Ramos (cell line): ENCODE results near the gene IQCK.

ENCODE experiments used
- in situ Hi-C: fragments of 300-500 bp; cut with MboI; formaldehyde crosslinking; loops from one replicate; pipeline ENCODE4 v1.14.3; 2022; ENCODE audit warnings: low sequenced_read_pairs; ENCODE audit not compliant: unreplicated experiment

Gene IQCK

DNA sequence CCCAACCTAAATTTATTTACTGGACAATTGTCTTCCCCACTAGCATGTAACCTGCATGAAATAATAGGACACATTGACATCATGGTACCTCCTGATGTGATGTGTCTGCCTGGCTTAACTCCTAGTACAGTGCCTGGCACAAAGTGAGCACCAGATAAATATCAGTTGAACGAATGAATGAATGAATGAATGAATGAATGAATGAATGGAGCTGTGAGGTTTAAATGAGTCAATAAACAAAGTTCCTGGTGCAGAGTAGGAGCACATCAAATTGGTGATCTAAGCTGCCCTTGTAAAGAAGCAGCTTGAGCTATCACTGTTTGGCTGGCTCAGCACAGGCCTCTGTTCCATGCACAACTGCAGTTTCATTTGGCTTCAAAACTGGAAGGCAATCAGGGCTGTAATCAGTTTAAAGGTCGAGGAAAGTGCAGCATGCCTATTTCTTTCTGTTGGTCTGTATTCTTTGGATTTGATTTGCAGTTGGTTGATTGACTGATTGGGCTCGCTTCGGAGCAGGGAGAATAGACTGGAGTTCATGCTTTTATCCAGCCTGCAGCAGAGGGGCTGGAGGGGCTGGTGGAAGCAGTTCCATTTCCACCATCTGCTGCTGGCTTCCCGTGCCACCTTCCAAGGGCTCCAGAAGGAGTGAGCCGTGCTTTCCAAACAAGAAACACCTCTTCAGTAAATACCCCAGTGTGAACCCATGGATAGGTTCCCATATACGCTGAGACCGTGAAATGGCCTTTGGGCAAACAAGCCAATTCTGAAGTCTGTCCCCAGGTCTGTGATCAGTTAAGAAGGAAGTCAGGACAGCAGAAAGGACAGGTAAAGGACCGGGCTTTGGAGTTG, 112.0 kb downstream of the IQCK start:
- in situ Hi-C loops, result no loop called here

DNA sequence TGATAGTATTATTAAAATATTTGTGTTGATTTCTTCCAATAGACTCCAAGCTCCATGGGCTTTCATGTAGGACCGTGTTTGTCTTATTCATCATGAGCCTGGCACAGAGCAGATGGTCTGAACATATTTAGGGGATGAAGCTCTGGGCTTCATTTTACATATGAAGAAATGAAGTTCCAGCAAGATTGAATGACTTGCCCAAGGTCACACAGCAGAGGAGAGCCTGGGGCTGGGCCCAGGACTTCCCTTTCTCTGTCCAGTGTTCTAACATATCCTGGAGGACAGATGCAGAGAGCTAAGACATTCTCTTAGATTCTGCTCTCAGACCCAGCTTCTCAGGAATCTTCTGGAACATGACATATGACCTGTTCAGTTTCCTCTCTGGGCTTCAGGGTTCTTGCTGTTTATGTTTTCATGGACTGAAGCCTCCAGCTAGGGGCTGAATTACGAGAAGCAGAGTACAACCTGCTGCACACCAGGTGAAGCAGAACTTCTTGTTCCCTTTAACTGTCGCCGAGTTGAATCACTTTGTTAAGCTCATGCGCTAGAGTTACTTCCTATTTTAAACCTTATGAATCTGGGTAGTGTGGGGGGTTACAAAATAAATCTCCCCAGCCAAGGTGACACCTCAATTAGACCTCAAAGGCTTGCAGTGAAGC, 113.0 kb downstream of the IQCK start:
- in situ Hi-C loops, result no loop called here

DNA sequence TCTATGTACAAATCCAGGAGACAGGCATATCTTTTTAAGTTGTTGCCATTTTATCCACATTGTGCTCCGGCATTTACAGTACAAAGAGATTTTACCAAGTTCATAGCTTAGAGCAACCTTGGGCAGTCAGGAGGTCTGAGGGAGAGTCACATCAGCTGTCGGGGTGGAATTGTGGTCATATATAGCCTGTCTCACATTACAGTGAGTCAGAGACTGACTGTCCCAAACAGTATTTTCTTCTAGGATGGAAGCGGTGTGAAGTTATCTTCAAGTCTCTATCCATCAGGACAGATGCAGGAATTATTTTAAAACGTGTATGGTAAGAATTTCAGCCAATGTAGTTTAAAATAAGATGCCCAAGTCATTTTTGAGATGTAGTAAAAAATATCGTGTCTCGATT, 113.6 kb downstream of the IQCK start:
- in situ Hi-C loops, result no loop called here

DNA sequence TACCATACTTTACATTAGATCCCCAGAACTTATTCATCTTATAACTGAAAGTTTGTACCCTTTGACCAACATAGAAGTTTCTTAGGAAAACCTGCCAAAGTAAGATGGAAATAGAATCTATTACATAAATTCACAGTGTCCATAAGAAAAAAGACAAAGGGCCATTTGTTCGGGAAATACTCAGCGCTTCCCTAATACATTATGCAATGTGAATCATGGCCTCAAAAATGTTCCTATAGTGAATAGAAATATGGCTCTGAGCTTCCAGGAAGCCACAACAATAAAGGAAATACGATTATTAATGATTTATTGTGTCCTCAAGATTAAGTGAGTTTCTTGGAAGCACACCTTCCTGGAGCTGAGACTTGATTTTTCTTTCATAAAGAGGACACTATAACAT, 115.1 kb downstream of the IQCK start:
- in situ Hi-C loops, result no loop called here

DNA sequence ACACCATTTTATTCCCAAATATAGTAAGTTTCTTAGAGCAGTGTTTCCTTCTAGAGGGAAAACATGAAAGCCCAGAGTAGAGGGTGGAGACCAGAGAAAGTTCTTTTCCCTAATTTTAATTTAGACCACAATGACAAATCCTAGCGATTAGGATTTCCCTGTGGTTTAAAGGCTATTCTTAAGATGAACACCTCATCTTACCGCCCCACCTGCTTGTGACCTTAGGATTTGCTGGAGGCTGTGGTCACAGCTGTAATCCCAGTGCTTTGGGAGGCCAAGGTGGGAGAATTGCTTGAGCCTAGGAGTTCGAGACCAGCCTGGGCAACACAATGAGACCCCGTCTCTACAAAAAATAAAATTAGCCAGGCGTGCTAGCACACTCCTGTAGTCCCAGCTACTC, 115.5 kb downstream of the IQCK start:
- in situ Hi-C loops, result no loop called here

DNA sequence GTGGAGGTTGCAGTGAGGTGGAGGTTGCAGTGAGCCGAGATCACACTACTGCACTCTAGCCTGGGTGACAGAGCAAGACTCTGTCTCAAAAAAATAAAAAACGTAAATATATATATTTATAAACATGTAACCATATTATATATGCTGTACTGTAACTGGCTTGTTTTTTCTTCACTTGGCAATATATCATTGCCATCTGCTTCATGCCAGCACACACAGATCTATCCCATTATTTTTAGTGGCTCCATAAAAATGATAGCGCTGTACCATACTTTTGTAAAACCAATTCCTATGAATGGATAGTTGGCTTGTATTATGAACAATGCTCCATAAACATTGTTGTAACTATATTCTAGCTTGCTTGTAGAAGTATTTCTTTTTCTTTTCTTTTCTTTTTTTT, 117.1 kb downstream of the IQCK start:
- in situ Hi-C loops, result no loop called here

DNA sequence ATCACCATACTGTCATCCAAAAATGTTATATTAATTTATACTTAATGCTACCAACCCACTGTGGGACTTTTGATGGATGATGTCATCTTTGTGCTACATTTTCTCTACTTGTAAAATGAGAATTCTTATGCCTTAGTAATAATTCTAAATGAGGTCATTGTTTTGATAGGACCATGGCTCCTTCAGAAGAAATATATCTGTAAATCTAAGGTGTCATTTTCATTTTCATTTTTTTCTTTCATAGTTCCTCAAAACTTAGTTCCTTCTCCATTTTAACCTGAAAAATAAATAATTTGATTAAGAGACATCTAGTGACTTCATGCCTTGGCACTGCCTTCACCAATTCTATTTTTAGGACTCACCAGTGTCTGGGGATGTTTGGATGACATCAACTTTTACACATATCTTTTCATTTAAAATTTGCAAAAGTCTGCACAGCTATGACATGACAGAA, 117.9 kb downstream of the IQCK start:
- in situ Hi-C loops, result no loop called here

DNA sequence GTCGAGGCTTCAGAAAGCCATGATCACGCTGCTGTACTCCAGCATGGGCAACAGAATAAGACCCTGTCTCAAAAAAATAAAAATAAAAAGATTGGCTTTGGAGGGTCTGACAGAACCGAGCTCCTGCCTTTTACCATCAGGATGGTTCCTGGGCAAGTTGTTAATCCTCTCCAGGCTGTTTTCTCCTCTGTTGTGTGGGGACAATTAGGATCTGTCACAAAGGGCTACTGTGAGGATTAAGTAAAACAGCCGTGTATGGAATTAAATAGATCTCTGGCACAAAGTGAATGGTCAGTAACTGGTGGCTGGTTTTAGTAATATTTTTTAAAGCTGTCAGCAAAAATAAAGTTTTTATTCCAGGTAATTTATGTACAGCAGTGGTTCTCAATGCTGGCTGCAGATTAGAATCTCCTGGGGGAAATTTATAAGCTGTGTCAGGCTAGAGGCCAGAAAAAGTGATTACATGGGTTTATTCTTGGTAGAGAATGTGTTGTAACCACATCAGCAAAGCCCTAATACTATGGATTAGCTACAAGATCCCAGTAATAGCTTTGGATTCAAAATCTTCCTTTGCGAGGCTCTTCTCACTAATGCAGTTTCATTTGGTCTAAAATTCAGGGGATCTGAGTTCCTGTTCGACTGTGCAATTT, 119.4 kb downstream of the IQCK start:
- in situ Hi-C loops, result no loop called here

DNA sequence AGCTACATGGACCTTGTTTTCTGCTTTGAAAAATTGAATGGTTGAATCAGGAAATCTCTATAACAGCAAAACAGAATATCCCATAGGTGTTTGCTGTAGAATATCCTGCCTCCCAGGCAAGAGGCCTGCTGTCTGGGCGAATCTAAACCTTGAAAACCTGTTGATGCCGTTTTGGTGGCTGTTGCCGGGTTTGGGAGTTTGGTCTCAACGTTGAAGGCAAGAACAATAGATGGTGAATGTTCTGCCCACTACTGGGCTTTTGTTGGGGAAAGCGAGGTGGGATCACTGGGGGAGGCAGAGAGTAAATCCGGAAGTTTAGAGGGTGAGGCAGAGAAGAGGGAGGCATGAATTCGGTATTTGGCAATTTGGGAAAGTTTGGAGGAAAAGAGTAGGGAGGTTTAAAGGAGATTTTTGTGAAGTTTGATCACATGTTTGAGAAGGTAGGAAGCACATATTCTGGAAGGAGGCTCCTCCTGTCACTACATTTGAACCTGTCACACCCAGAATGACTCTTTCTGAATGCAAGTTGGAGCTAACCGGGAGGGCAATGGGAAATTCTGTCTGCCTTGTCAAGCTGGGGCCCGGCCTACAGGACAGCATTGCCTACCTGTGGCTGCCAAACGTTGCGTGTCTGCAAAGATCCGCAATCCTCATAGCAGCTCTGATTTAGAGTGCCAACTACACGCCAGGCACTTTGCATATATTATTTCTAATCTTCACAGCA, 120.1 kb downstream of the IQCK start:
- in situ Hi-C loops, result no loop called here

DNA sequence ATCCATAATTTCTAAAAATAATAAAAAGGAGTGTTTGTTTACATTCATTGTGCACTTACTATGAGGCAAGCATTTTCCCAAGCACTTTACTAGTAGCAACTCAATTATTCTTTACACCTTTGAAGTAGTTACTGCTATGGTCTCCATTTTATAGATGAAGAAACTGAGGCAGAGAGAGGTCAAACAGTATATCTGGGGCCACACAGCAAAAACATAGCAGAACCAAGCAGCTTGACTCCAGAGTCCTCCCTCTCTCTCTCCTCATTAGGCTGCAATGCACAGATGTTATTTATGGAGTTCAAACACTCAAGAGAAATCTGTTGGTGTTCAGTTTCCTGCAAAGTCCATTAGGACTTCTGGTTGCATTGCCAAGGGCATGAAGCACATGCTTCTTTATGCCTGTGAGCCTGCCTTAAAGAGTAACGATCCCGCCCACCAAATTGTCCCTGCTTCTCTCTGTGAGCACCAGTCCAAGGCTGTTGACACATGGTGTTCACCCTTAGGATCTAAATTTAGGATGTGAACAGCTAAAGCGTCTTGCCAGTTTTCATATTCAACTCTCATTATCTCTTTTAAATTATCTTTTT, 122.5 kb downstream of the IQCK start:
- in situ Hi-C loops, result no loop called here

DNA sequence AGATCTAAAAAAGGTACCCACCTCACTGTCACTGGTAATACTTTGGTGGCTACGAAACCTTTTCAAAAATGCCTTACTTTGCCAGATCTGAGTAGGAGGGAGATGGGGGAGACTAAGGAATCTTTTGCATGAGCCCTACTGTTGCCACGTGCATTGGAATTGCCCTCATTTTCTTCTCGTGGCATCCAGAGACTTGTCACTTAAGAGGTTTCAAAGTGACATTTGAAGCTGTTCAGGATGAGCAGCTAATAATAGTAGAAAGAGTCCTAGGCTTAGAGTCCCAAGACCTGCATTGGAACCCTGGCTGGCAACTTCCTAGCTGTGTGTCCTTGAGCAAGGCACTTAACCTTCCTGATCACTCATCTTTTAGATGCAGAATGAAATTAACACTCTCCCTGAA, 123.1 kb downstream of the IQCK start:
- in situ Hi-C loops, result no loop called here

DNA sequence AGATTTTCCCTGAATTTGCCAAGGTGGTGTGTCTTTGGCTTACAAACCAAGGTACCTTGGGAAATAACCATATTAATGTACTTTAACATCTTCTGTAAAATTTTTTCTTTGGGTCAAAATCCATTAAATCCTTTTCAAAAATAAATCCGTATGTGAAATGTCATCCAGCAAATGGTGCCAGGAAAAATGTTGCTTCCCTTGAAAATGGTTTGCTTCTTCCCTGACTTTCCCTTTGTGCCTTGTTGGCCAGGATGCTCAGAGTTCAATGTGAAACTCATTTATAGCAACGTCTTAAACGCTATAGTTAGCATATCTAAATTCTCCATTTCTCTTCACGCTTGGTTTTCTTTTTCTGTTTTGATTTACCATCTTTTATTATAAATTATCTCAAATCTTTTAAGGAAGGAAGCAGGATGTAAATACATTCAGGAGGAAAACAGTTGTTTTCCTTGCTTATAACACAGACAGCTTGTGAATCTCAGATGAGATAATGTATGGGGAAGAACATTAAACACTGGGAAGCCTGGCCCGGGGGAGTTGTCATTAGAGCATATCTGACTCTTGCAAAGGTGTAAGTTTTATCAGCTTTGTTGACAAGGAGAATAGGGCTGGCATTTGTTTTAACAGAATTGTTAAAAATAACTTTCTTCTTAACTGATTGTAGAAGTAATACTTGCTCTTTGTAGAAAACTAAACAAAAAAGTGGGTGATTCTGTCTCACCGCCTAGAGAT, 124.5 kb downstream of the IQCK start:
- in situ Hi-C loops, result no loop called here

DNA sequence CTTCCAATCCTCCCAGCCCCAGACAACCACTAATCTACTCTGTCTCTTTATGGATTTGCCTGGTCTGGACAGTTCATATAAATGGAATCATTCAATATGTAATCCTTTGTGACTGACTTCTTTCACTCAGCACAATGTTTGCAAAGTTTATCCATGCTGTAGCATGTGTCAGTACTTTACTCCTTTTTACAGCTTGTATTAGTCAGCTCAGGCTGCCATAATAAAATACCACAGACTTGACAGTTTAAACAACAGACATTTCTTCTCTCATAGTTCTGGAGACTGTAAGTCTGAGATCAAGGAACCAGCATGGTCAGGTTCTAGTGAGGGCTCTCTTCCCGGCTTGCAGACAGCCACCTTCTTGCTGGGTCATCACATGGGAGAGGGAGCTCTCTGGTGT, 125.3 kb downstream of the IQCK start:
- in situ Hi-C loops, result no loop called here

DNA sequence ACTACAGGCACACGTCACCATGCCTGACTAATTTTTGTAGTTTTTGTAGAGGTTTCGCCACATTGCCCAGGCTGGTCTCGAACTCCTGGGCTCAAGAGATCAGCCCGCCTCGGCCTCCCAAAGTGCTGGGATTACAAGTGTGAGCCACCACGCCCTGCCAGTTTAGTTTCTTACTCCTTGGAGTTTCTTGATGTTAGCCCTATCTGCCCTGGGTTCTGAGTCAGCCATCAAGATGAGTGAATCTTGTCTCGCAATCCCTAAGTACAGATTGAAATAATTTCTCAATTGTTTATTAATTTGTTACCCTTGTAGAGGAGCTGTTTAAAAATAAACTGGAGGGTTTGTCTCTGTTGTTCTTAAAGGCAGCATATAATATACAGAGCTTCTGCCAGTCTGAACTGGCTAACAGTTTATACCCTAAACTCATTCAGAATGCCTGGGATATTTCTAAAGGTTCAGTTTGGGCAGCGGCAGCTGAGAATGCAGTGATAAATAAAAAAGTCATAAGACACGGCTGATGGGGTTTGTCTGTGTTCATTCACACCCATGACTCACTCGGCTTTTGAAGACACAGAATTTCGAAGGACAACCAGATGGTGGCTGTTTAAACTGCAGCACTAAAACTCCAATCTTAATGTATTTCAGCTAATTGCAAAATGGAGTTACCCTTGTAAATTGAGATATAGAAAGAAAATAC, 127.0 kb downstream of the IQCK start:
- in situ Hi-C loops, result no loop called here

DNA sequence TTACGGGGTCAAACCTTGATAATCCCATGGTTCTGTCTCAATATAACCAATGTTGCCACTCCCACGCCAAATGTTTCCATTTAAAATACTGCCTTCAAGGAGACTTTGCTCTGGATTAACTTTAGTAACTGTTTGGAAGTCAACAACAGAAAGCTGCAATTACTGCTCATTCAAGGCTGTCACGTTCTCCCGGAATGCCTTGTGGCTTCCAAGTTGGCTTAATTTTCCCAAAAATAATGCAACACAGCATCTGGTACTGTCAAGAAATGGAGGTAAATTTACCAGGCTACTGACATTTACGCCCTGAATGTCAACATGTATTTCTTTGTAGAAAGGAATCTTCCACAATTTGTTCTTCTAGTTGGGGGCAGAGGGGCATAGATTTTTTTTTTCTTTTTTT, 128.4 kb downstream of the IQCK start:
- in situ Hi-C loops, result no loop called here

DNA sequence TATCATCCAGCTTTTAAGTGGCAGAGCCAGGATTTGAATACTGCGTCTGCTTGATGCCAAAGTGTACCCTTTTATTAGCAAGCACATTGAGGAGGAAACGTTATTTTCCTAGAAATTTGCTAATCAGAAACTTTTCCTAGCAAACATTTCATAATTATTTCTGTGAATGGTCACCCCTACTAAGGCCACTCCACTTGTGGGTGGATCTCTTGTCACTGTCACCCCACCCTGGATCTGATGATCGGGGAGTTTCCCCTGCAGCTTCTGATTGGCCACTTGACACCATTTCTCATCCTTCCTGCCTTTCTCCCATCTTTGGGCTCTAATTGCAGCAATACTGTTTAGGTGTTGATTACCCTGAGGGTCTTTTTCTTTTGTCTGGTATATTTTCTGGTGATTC, 130.7 kb downstream of the IQCK start:
- in situ Hi-C loops, result no loop called here

DNA sequence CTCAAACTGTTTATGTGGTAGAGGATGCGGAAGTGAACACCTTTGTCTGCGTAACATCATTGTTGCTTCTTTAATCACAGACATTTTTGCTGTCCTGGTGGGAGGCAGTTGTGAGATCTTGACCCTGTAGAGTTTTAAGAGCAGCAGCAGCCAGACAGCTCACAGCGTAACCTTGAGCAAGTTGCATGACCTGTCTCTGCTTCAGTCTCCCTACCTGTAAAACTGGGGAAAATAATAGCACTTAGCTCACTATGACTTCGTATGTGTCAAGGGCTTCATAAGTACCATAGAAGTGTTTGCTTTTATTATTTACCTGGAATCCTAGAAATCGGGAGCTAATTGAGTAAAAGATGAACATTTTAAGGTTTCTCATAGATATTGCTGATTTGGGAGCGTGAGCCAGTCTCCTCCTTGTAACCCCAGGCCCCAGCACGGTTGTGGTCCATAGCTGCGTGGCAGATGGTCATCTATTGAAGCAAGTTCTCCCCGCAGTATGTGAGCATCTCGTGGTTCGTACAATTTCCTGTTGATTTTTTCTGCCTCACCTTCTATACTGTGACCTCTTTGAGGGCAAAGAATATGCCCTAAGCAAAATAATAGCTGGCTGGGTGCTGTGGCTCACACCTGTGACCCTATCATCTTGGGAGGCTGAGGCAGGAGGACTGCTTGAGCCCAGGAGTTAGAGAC, 132.2 kb downstream of the IQCK start:
- in situ Hi-C loops, result no loop called here

DNA sequence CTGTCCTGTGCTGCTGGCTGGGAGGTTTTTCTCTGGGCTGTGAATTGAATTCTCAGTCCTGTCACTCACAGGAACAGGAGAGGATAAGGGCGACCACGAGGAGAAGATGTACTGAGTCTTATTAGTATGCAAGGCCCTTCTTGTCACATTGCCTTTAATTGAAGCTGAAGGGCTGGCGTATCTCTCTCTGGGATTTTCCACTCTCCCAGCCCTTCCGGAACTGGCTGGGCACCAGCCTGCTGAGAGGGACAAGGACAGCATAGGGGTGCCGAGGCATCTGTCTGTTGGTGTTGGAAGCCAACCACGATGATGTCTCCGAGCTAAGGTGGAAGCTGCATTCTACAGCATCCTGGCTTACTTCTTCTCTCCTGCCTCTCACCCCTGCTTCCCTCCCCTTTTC, 133.4 kb downstream of the IQCK start:
- in situ Hi-C loops, result no loop called here
